Neural crest cell (in vitro differentiated cells): ENCODE measurements around the gene DDX56. TPM values are rescaled to one million over a fixed set of nuclear protein-coding genes. Genes with fewer than 3 reads are reported as not detected.

ENCODE experiments used
- DNase-seq: peaks from one replicate; pipeline ENCODE4 v3.0.0; 2021; ENCODE audit warnings: low read depth, mixed read lengths, low spot score
- H3K27ac Mint-ChIP-seq: one replicate; pipeline ENCODE4 v1.8.0; 2021; ENCODE audit warnings: mild to moderate bottlenecking, mixed read lengths; ENCODE audit not compliant: unreplicated experiment
- H3K27me3 Mint-ChIP-seq: 2 replicates; pipeline ENCODE4 v1.8.0; 2021; ENCODE audit warnings: low read depth, mild to moderate bottlenecking, mixed read lengths
- H3K36me3 Mint-ChIP-seq: 2 replicates; pipeline ENCODE4 v1.8.0; 2021; ENCODE audit warnings: low read depth, mild to moderate bottlenecking, mixed read lengths
- H3K4me1 Mint-ChIP-seq: 2 replicates; pipeline ENCODE4 v1.8.0; 2021; ENCODE audit warnings: mixed read lengths
- H3K4me3 Mint-ChIP-seq: one replicate; pipeline ENCODE4 v1.8.0; 2021; ENCODE audit warnings: mild to moderate bottlenecking, mixed read lengths
- H3K9me3 Mint-ChIP-seq: 2 replicates; pipeline ENCODE4 v1.8.0; 2021; ENCODE audit warnings: mixed read lengths
- total RNA-seq: library from RNA; stranded (reverse); gene quantifications from 2 replicates; pipeline ENCODE4 v1.2.1, GENCODE V29; 2021
- TF ChIP-seq, protein P1 (sequence below): fragments of 200-600 bp; sonication (generic); conservative IDR thresholded peaks from 2 replicates; pipeline ENCODE4 v1.5.0; 2021; ENCODE audit warnings: antibody characterized with exemption, mild to moderate bottlenecking

Gene DDX56
- total RNA-seq, 1 donor from 2014 or later, result 111 TPM

DNA sequence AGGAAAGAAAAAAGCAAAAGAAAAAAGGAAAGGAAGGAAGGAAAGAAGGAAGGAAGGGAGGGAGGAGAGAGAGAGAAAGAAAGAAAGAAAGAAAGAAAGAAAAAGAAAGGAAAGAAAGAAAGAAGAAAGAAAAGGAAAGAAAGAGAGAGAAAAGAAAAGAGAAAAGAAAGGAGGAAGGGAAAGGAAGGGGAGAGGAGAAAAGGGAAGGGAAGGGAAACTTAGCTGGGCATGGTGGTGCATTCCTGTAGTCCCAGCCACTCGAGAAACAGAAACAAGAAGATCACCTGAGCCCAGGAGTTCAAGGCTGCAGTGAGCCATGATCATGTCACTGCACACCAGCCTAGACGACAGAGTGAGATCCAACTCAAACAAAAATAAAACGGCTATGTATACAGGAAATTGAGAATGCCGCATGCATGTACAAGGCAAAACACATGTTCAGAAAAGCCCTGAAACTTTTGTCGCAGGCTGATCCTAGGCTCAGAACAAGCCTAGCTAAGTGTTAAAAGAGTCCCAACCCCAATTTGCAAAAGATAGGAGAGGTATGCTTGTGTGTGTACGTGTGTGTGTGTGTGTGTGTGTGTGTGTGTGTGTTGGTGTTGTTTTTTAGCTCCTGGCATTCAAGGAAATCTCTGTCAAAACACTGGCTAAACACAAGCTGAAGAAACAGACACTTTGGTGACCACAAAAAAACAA, 26.0 kb downstream of the DDX56 start:
- Mint-ChIP-seq H3K27ac (no peak overlapping the region), H3K9me3 (no peaks in the 10 kb centered on the region), H3K4me1 (no peaks in the 10 kb centered on the region), H3K27me3 (peaks cover 39% of the 10 kb centered on the region), H3K4me3 (no peak overlapping the region), H3K36me3 (no peaks in the 10 kb centered on the region)
- DNase-seq, result no peak
- TF ChIP-seq, protein P1, sequence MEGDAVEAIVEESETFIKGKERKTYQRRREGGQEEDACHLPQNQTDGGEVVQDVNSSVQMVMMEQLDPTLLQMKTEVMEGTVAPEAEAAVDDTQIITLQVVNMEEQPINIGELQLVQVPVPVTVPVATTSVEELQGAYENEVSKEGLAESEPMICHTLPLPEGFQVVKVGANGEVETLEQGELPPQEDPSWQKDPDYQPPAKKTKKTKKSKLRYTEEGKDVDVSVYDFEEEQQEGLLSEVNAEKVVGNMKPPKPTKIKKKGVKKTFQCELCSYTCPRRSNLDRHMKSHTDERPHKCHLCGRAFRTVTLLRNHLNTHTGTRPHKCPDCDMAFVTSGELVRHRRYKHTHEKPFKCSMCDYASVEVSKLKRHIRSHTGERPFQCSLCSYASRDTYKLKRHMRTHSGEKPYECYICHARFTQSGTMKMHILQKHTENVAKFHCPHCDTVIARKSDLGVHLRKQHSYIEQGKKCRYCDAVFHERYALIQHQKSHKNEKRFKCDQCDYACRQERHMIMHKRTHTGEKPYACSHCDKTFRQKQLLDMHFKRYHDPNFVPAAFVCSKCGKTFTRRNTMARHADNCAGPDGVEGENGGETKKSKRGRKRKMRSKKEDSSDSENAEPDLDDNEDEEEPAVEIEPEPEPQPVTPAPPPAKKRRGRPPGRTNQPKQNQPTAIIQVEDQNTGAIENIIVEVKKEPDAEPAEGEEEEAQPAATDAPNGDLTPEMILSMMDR, result no peak

DNA sequence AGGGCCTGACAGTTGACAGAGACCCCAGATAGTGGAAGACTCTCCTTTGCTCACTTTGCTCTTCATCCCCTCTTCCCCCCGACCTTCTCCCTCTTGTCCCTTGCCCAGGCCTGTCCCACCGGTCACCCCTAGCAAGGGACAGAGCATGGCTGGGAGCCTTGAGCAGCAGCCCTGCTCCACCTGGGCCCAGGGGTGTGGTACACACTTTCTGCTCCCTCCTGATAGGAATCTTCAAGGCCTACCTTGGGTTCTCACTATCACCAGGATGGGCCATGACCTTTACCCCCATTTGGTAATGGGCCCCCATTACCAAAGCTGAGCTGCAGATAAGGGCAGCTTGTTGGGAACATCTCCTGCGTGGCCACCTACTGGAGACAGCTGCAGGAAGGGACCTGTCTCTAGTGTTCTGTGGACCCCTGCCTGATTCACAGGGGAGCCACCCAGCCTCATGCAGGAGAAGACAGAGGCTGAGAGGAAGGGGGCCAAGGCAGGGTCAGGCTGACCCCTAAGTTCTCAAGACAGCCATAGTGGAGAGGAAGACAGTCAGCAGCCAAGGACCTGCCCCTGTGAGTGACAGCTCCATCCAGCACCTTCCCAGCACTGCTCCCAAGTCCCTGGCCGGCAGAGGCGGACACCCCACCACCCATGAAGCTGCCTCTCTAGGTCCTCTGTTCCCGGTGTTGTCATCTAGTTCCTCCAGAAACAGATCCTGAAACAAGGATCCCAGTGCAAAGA, 31.7 kb downstream of the DDX56 start:
- H3K27ac Mint-ChIP-seq, result no peak overlapping the region
- no peaks in the 10 kb centered on the region for H3K9me3 Mint-ChIP-seq
- no peaks in the 10 kb centered on the region for H3K4me1 Mint-ChIP-seq
- TF ChIP-seq, protein P1, result no peak
- H3K36me3 Mint-ChIP-seq, result no peaks in the 10 kb centered on the region
- no peak overlapping the region for H3K4me3 Mint-ChIP-seq
- H3K27me3 Mint-ChIP-seq, result peaks cover 6% of the 10 kb centered on the region
- no peak for DNase-seq

DNA sequence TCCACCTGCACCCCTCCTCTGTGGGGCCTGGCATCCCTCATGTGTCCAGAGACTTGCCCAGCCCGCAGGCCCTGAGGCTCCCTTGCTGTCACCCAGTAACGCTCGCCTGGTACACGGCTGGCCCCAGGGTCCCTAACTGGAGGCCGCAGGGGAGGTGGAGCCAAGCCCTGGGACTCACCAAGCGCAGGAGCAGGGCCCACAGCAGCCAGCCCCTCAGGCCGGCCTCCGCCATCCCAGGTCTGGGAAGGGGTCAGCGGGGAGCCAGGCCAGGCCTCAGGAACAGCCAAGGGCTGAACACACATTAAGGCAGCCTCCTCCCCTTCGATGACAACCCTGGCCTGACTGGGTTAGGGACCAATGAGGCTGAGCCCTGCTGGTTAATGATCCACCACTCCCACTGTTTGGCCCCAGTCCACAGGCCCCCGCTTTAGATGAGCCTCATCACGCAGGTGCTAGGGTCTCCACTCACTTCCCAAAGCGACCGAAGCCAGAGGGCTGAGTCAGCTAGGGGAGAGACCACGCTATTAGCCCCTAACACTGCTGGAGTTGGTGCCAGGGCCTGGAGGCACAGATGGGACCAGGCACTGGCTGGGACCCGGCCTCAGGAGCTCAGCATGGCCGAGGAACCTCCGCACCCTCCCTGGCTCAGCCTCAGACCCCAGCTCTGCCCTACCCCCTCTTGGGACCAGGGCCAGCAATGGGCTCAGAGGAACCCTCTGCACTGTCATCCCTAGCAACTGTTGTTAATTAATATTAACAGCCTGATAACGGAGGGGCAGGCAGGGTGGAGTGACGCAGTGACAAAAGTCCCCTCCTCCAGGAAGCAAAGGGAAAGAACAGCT, 32.5 kb downstream of the DDX56 start, which contains the start of gene NPC1L1:
TSS of gene NPC1L1 (minus strand) at position 303 of the 842 bp plus-strand sequence. CDS start at position 232, 71 bp downstream.
- Mint-ChIP-seq H3K27me3 (no peaks in the 10 kb centered on the region), H3K27ac (no peak within 1 kb of the TSS), H3K36me3 (no peaks in the 10 kb centered on the region), H3K4me3 (no peak within 1 kb of the TSS), H3K4me1 (no peaks in the 10 kb centered on the region), H3K9me3 (no peaks in the 10 kb centered on the region)
- TF ChIP-seq, protein P1, result no peak
- DNase-seq, result no peak

DNA sequence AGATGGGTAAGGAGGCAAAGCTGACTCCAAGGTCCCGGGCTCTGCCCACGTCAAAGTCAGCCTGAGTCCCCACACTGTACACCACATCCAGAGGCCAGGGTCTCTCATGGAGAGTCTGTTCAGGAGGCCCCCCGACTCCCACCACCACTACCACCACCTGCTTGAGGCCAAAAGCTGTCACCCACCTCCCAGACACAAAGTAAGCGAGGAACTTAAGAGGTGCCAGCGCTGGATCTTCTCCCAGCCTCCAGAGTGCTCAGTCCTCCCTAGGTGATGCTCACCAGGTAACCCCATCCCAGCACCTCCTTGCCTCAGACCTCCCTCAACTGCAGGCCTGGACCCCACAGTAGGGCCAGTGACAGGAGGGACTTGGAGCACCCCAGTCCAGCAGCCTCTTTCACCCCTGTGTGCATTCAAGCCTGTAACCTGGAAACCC, 33.1 kb downstream of the DDX56 start:
- Mint-ChIP-seq H3K27me3 (no peaks in the 10 kb centered on the region), H3K36me3 (no peaks in the 10 kb centered on the region), H3K9me3 (no peaks in the 10 kb centered on the region), H3K27ac (no peak overlapping the region), H3K4me1 (no peaks in the 10 kb centered on the region), H3K4me3 (no peak overlapping the region)
- TF ChIP-seq, protein P1, result no peak
- DNase-seq, result no peak
